A673 (cell line): ENCODE results near the gene SIGLEC7. TPM values are rescaled to one million over a fixed set of nuclear protein-coding genes. Genes with fewer than 3 reads are reported as not detected.

Source experiments
- BruUV-seq: library from RNA; stranded (reverse); fragments of 400-500 nt; replicated peaks from 2 replicates; lab custom pipeline; 2021; lab: Mats Ljungman, UMichigan
- CTCF ChIA-PET: fragments of 300-600 bp; sonication (Branson Sonifier 250); formaldehyde crosslinking; loops from one replicate; lab custom pipeline; 2022; ENCODE audit warnings: antibody characterized with exemption; lab: Charles Lee
- POLR2A ChIA-PET: fragments of 300-600 bp; sonication (Branson Sonifier 250); formaldehyde crosslinking; loops from one replicate; lab custom pipeline; 2022; ENCODE audit warnings: antibody characterized with exemption; ENCODE audit not compliant: low non-redundant PET; lab: Charles Lee
- DNase-seq: peaks from one replicate; pipeline ENCODE4 v3.0.0-alpha.2; 2015; ENCODE audit warnings: low spot score
- H3K27ac ChIP-seq: fragments of 200-600 bp; sonication (generic); 2 replicates; pipeline ENCODE4 v1.5.1; 2016; ENCODE audit warnings: mixed run types, low read depth, mild to moderate bottlenecking, mixed read lengths, antibody characterized with exemption, low read length; ENCODE audit not compliant: poor library complexity, severe bottlenecking
- H3K27me3 ChIP-seq: fragments of 200-600 bp; sonication (generic); replicated peaks from 2 replicates; pipeline ENCODE4 v1.6.1; 2017; ENCODE audit warnings: mixed run types, low read depth, mild to moderate bottlenecking, mixed read lengths, antibody characterized with exemption, low read length; ENCODE audit not compliant: insufficient read depth, poor library complexity
- H3K36me3 ChIP-seq: fragments of 200-600 bp; sonication (generic); 2 replicates; pipeline ENCODE4 v1.6.1; 2016; ENCODE audit warnings: mixed run types, mild to moderate bottlenecking, mixed read lengths, antibody characterized with exemption, low read length; ENCODE audit not compliant: insufficient read depth, poor library complexity, severe bottlenecking
- H3K4me1 ChIP-seq: fragments of 200-600 bp; sonication (generic); 2 replicates; pipeline ENCODE4 v1.6.1; 2017; ENCODE audit warnings: mixed run types, mild to moderate bottlenecking, mixed read lengths, antibody characterized with exemption, low read length; ENCODE audit not compliant: insufficient read depth, poor library complexity, severe bottlenecking
- H3K4me3 ChIP-seq: fragments of 200-600 bp; sonication (generic); 2 replicates; pipeline ENCODE4 v1.5.1; 2016; ENCODE audit warnings: low read depth, mixed run types, mild to moderate bottlenecking, mixed read lengths, low read length; ENCODE audit not compliant: poor library complexity, severe bottlenecking
- H3K9me3 ChIP-seq: fragments of 200-600 bp; sonication (generic); 2 replicates; pipeline ENCODE4 v1.6.1; 2016; ENCODE audit warnings: mixed run types, low read depth, mild to moderate bottlenecking, mixed read lengths, antibody characterized with exemption, low read length; ENCODE audit not compliant: poor library complexity, severe bottlenecking
- CTCF ChIP-seq: fragments of 300-800, 200-600 bp; sonication (generic); conservative IDR thresholded peaks from 2 replicates; pipeline ENCODE4 v1.5.1; 2017; ENCODE audit warnings: low read depth, mild to moderate bottlenecking, antibody characterized with exemption, low read length, moderate library complexity, mixed read lengths
- EZH2 ChIP-seq: fragments of 200-600 bp; sonication (generic); IDR thresholded peaks from 2 replicates; pipeline ENCODE4 v1.6.1; 2017; ENCODE audit warnings: borderline replicate concordance, low read depth, mild to moderate bottlenecking, mixed read lengths, antibody characterized with exemption, low read length; ENCODE audit not compliant: poor library complexity, severe bottlenecking
- intact Hi-C: fragments of 100-400 bp; cut with micrococcal nuclease; formaldehyde crosslinking; loops from one replicate; pipeline ENCODE4 v1.10.0; 2022; ENCODE audit not compliant: unreplicated experiment
- total RNA-seq: library from RNA; stranded (reverse); gene quantifications from 2 replicates; pipeline ENCODE4 v1.2.3, GENCODE V29; 2021

SIGLEC7 gene
- total RNA-seq, 1 experiment from 2014 or later = not detected

DNA sequence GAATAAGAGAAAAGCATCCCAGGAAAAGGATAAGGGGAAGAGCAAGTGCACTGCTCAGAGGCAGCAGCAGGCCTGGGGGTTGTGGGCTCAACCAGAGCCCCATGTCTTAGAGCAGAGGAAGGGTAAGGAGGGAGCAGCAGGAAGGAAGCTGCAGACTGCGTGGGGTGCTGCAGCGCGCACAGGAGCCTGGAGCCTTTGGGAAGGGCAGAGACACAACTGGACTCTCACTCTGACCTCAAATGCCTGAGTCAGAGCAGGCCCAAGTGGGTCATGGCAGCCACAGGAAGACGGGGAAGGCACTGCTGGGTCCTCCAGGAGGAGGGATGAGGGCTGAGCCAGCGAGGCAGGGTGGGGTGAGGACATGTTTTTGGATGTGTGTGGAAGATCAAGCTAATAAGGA lies 31.6 kb downstream of the SIGLEC7 start:
- Histone ChIP-seq H3K36me3 (no peaks in the 10 kb centered on the region), H3K4me1 (no peaks in the 10 kb centered on the region), H3K27ac (no peak overlapping the region), H3K27me3 (peaks cover 68% of the 10 kb centered on the region), H3K9me3 (no peaks in the 10 kb centered on the region), H3K4me3 (no peak overlapping the region)
- BruUV-seq = no TSS peak
- DNase-seq = no peak
- intact Hi-C loops = no loop called here
- POLR2A ChIA-PET = no interaction called here
- CTCF ChIA-PET = no interaction called here
- TF ChIP-seq EZH2 (no peak), CTCF (no peak)

DNA sequence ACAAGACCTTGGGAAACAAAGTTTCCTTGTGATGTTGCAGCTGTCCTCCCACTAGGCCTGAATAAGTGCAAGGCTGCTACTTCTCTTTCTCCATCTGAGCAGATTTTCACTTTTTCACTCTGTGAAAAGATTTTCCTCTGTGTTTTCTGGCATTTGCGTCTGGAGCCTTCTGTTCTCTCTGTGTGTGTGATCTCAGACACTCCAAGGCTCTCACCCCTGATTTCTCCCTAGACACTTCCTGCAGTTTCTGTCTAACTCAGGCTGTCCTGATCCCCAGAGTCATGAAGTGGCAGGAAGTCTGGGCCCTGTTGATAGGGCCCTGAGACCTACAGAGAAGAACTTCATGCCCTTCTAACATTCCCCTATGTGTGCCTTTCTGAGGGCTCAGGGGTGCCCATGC lies 37.2 kb downstream of the SIGLEC7 start:
- Histone ChIP-seq H3K4me1 (no peaks in the 10 kb centered on the region), H3K27me3 (peaks cover 46% of the 10 kb centered on the region), H3K4me3 (no peak overlapping the region), H3K27ac (no peak overlapping the region), H3K9me3 (no peaks in the 10 kb centered on the region), H3K36me3 (no peaks in the 10 kb centered on the region)
- intact Hi-C loops = no loop called here
- no peak for DNase-seq
- ChIA-PET POLR2A (no interaction called here), CTCF (no interaction called here)
- no TSS peak for BruUV-seq
- TF ChIP-seq CTCF = no peak
- TF ChIP-seq EZH2 = no peak

DNA sequence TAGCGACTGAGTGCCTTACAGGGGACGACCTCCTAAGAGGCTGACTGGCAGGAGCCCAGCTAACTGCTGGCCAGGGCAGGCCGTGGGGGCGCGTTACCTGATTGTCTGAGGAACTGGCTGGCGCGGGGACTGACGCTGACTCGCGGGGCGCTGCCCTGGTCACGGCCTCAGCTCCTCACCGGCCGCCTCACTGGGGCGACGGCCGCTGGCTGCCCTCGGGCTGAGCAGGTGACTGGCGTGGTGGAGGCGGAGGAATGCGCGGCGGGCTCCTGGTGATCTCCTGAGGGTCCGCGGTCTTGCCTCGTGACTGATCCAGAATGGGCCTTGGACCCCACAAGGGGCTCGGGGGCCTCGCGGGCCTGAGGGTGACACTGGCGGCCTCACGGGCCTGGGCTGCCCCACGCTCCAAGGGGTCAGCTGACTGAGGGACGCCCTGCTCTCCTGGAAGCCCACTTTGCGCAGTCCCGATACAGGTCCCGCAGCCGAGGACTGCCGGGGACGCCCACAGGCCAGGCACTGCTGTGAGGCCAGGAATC lies 39.3 kb downstream of the SIGLEC7 start:
- TF ChIP-seq EZH2 (no peak), CTCF (no peak)
- POLR2A ChIA-PET = no interaction called here

More for the DNA sequence above, 39.3 kb downstream of the SIGLEC7 start:
- peaks cover 29% of the 10 kb centered on the region for H3K27me3 ChIP-seq
- BruUV-seq = no TSS peak
- H3K9me3 ChIP-seq = no peaks in the 10 kb centered on the region
- CTCF ChIA-PET = no interaction called here
- DNase-seq = no peak
- H3K27ac ChIP-seq = no peak overlapping the region
- intact Hi-C loops = no loop called here
- no peaks in the 10 kb centered on the region for H3K4me1 ChIP-seq
- no peak overlapping the region for H3K4me3 ChIP-seq
- H3K36me3 ChIP-seq = no peaks in the 10 kb centered on the region
